ENCODE measurements around the gene SLC3A2. TPM values are rescaled to one million over a fixed set of nuclear protein-coding genes. Genes with fewer than 3 reads are reported as not detected.
"Not testable (repeated sequence)": the region's sequence is repeated elsewhere in the genome, so short reads cannot be mapped to it uniquely, and the experiment has no call there.

Gene SLC3A2
- total RNA-seq, 1 experiment from 2014 or later = 619 TPM

DNA sequence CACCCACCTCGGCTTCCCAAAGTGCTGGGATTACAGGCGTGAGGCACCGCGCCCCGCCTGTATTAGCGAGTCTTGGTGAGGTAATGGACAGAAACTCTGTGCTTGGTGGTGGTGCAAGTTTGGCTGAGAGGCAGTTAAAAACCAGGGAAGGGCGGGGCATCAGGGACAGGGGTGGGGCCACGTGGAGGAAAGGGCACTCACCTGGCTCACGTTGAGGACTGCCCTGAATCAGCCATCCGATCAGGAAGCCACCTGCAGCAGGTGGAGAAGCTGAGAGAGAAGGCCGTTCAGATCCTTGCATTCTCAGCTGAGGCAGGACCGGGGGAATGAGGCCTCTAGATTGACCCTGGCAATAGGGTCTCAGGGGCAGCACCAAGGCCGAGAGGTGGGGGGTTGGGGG lies 52.6 kb downstream of the SLC3A2 start:
- no peaks in the 10 kb centered on the region for H4K20me1 ChIP-seq (ENCODE audit: insufficient read depth)
- H3K4me1 ChIP-seq (replicated peaks; ENCODE audit: insufficient read depth) = no peaks in the 10 kb centered on the region
- no peaks in the 10 kb centered on the region for H3F3A ChIP-seq (ENCODE audit: insufficient read depth, low read depth)
- ChIA-PET CTCF (no interaction called here), POLR2A (ENCODE audit: unreplicated experiment) (no interaction called here)
- no peak overlapping the region for H2AFZ ChIP-seq
- H3K79me2 ChIP-seq (ENCODE audit: low read depth) = no peaks in the 10 kb centered on the region
- no peak overlapping the region for H3K27ac ChIP-seq
- peaks cover 45% of the 10 kb centered on the region; the same call in 1 of the 2 replicates for H3K27me3 ChIP-seq (ENCODE audit: insufficient read depth, low read depth)
- no peak overlapping the region for H3K4me3 ChIP-seq
- intact Hi-C loops (cut with micrococcal nuclease; ENCODE audit: unreplicated experiment) = no loop called here
- H3K9me3 ChIP-seq (ENCODE audit: insufficient read depth, low read depth) = no peaks in the 10 kb centered on the region
- H3K4me2 ChIP-seq = no peak overlapping the region
- no peaks in the 10 kb centered on the region for H3K36me3 ChIP-seq (ENCODE audit: low read depth)
- DNase-seq = no peak
- BruUV-seq (replicated peaks) = no TSS peak
- TF ChIP-seq, protein P1, sequence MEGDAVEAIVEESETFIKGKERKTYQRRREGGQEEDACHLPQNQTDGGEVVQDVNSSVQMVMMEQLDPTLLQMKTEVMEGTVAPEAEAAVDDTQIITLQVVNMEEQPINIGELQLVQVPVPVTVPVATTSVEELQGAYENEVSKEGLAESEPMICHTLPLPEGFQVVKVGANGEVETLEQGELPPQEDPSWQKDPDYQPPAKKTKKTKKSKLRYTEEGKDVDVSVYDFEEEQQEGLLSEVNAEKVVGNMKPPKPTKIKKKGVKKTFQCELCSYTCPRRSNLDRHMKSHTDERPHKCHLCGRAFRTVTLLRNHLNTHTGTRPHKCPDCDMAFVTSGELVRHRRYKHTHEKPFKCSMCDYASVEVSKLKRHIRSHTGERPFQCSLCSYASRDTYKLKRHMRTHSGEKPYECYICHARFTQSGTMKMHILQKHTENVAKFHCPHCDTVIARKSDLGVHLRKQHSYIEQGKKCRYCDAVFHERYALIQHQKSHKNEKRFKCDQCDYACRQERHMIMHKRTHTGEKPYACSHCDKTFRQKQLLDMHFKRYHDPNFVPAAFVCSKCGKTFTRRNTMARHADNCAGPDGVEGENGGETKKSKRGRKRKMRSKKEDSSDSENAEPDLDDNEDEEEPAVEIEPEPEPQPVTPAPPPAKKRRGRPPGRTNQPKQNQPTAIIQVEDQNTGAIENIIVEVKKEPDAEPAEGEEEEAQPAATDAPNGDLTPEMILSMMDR (conservative IDR thresholded peaks at IDR 0.05) = no peak
- TF ChIP-seq EZH2 (IDR thresholded peaks at IDR 0.05; ENCODE audit: low read depth) = no peak
- H3K9me2 ChIP-seq (ENCODE audit: insufficient read depth) = no peaks in the 10 kb centered on the region

DNA sequence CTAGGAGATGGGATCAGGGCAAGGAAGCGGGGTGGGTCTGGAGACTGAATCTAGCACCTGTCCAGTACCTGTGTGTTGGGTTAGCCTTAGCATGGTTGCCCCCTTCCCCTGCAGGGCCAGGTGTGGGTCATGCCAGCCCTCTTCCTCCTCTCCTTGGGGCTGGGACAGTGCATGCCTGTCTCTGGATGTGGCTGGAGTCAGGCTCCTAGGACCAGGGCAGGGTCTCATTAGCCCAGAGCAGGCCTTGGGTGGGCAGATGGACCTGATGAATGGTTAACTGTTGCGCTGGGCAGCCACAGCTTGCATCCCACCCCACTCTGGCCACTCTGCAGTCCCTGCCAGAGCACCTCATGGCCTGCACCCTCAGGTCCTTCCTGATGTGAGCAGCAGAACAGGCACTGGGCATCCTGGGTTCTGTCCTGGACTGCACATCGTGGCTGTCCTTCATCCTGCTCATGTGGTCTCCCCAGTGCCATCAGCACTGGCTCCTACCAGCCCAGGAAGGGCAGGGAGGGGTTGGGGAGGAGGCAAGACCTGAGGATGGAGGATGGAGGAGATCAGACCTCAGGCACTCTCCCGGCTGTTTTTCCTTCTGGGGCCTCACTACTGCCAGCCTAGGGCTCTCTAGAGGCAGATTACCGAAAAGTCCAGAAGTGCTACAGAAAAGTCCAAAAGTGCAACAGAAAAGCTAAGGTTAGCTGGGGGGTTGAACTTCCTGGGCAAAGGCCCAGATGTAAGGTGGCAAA lies 53.2 kb downstream of the SLC3A2 start:
- no peaks in the 10 kb centered on the region for H3K79me2 ChIP-seq (ENCODE audit: low read depth)
- H3K27ac ChIP-seq = no peak overlapping the region
- no peaks in the 10 kb centered on the region for H4K20me1 ChIP-seq (ENCODE audit: insufficient read depth)
- no peaks in the 10 kb centered on the region for H3K4me1 ChIP-seq (replicated peaks; ENCODE audit: insufficient read depth)
- H3K4me3 ChIP-seq = no peak overlapping the region
- no TSS peak for BruUV-seq (replicated peaks)
- intact Hi-C loops (cut with micrococcal nuclease; ENCODE audit: unreplicated experiment) = no loop called here
- no peaks in the 10 kb centered on the region for H3F3A ChIP-seq (ENCODE audit: insufficient read depth, low read depth)
- TF ChIP-seq EZH2 (IDR thresholded peaks at IDR 0.05; ENCODE audit: low read depth) = no peak
- TF ChIP-seq, protein P1 (conservative IDR thresholded peaks at IDR 0.05) = no peak
- peaks cover 44% of the 10 kb centered on the region for H3K27me3 ChIP-seq (ENCODE audit: insufficient read depth, low read depth)
- CTCF ChIA-PET = no interaction called here
- H3K9me2 ChIP-seq (ENCODE audit: insufficient read depth) = no peaks in the 10 kb centered on the region
- no peaks in the 10 kb centered on the region for H3K9me3 ChIP-seq (ENCODE audit: insufficient read depth, low read depth)
- no peak overlapping the region for H3K4me2 ChIP-seq
- H3K36me3 ChIP-seq (ENCODE audit: low read depth) = no peaks in the 10 kb centered on the region
- no peak overlapping the region for H2AFZ ChIP-seq
- DNase-seq = no peak
- POLR2A ChIA-PET (ENCODE audit: unreplicated experiment) = no interaction called here

DNA sequence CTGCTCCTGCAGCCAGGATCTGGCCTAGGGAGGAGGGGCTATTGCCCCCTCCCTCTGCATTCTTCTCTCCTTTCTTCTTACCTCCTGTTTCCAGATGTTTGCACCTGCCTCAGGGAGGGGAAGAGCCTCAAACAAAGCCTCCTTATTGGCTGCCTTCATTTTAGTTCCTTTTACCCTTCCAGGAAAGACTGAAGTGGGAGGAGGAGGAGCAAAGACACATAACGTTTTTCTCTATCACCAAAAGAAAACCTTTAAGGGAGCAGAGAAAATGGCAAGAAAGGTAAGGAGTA lies 53.7 kb downstream of the SLC3A2 start:
- no peaks in the 10 kb centered on the region for H3K4me1 ChIP-seq (replicated peaks; ENCODE audit: insufficient read depth)
- no peak overlapping the region for H3K4me2 ChIP-seq
- H3K79me2 ChIP-seq (ENCODE audit: low read depth) = no peaks in the 10 kb centered on the region
- H3F3A ChIP-seq (ENCODE audit: insufficient read depth, low read depth) = no peaks in the 10 kb centered on the region
- BruUV-seq (replicated peaks) = no TSS peak
- TF ChIP-seq EZH2 (IDR thresholded peaks at IDR 0.05; ENCODE audit: low read depth) = no peak
- TF ChIP-seq, protein P1 (conservative IDR thresholded peaks at IDR 0.05) = no peak
- intact Hi-C loops (cut with micrococcal nuclease; ENCODE audit: unreplicated experiment) = no loop called here
- H3K4me3 ChIP-seq = no peak overlapping the region
- CTCF ChIA-PET = no interaction called here
- peaks cover 43% of the 10 kb centered on the region for H3K27me3 ChIP-seq (ENCODE audit: insufficient read depth, low read depth)
- DNase-seq = no peak
- H3K36me3 ChIP-seq (ENCODE audit: low read depth) = no peaks in the 10 kb centered on the region
- H3K27ac ChIP-seq = no peak overlapping the region
- no peak overlapping the region for H2AFZ ChIP-seq
- H4K20me1 ChIP-seq (ENCODE audit: insufficient read depth) = no peaks in the 10 kb centered on the region
- H3K9me3 ChIP-seq (ENCODE audit: insufficient read depth, low read depth) = no peaks in the 10 kb centered on the region
- H3K9me2 ChIP-seq (ENCODE audit: insufficient read depth) = no peaks in the 10 kb centered on the region
- POLR2A ChIA-PET (ENCODE audit: unreplicated experiment) = no interaction called here

DNA sequence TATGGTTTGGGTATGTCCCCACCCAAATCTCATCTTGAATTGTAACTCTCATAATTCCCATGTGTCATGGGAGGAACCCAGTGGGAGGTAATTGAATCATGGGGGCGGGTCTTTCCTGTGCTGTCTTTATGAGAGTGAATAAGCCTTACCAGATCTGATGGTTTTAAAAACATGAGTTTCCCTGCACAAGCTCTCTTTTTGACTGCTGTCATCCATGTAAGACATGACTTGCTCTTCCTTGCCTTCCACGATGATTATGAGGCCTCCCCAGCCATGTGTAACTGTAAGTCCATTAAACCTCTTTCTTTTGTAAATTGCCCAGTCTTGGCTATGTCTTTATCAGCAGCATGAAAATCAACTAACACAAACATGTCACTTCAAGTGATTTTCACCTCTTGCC lies 56.8 kb downstream of the SLC3A2 start:
- H3K27ac ChIP-seq; H3K9me3 ChIP-seq (ENCODE audit: insufficient read depth, low read depth); H3K4me2 ChIP-seq; H3F3A ChIP-seq (ENCODE audit: insufficient read depth, low read depth); H3K4me1 ChIP-seq (replicated peaks; ENCODE audit: insufficient read depth); H4K20me1 ChIP-seq (ENCODE audit: insufficient read depth); H3K9me2 ChIP-seq (ENCODE audit: insufficient read depth); intact Hi-C loops (cut with micrococcal nuclease; ENCODE audit: unreplicated experiment); H3K36me3 ChIP-seq (ENCODE audit: low read depth); BruUV-seq (replicated peaks); CTCF ChIA-PET; H3K79me2 ChIP-seq (ENCODE audit: low read depth); H2AFZ ChIP-seq; DNase-seq; H3K4me3 ChIP-seq: not testable (repeated sequence)
- POLR2A ChIA-PET (ENCODE audit: unreplicated experiment) = interaction anchor here (0.5 kb wide), 1 partner anchor 804 kb away, joined by 5 read pairs; no protein-coding TSS in a partner anchor
- H3K27me3 ChIP-seq (ENCODE audit: insufficient read depth, low read depth) = peaks cover 59% of the 10 kb centered on the region
